Measurements from ENCODE around the gene BPIFB1.

The BPIFB1 gene

GRCh38 chr20:33272155-33272873, 10.7 kb upstream of the BPIFB1 start:
- Histone ChIP-seq H3K4me1 (ENCODE audit: control insufficient read depth, insufficient read depth, low read length) (no peaks in the 10 kb centered on the region), H3K9me3 (ENCODE audit: control insufficient read depth in 2 of 2, low read length in 2 of 2) (no peaks in the 10 kb centered on the region), H3K27me3 (ENCODE audit: control insufficient read depth in 1 of 2, insufficient read depth in 2 of 2, low read length in 2 of 2) (peaks cover 3 to 12% of the 10 kb centered on the region in 2 donors), H3K4me3 (ENCODE audit: low read length in 2 of 2) (no peak overlapping the region), H3K27ac (ENCODE audit: low read length) (no peak overlapping the region), H3K36me3 (ENCODE audit: control insufficient read depth in 2 of 2, insufficient read depth in 2 of 2, low read length in 2 of 2) (no peaks in the 10 kb centered on the region), H3K9ac (ENCODE audit: low read length in 2 of 2) (no peak overlapping the region)

GRCh38 chr20:33273117-33273851, 9.7 kb upstream of the BPIFB1 start:
- no peak overlapping the region for H3K4me3 ChIP-seq (ENCODE audit: low read length in 2 of 2)
- no peaks in the 10 kb centered on the region for H3K4me1 ChIP-seq (ENCODE audit: control insufficient read depth, insufficient read depth, low read length)
- H3K27ac ChIP-seq (ENCODE audit: low read length) = no peak overlapping the region
- no peaks in the 10 kb centered on the region for H3K36me3 ChIP-seq (ENCODE audit: control insufficient read depth in 2 of 2, insufficient read depth in 2 of 2, low read length in 2 of 2)
- no peak overlapping the region for H3K9ac ChIP-seq (ENCODE audit: low read length in 2 of 2)
- no peaks in the 10 kb centered on the region for H3K9me3 ChIP-seq (ENCODE audit: control insufficient read depth in 2 of 2, low read length in 2 of 2)
- H3K27me3 ChIP-seq (ENCODE audit: control insufficient read depth in 1 of 2, insufficient read depth in 2 of 2, low read length in 2 of 2) = peaks cover 3 to 16% of the 10 kb centered on the region in 2 donors

GRCh38 chr20:33275215-33275614, 7.8 kb upstream of the BPIFB1 start:
- H3K9me3 ChIP-seq (ENCODE audit: control insufficient read depth in 2 of 2, low read length in 2 of 2) = no peaks in the 10 kb centered on the region
- H3K4me3 ChIP-seq (ENCODE audit: low read length in 2 of 2) = no peak overlapping the region
- no peaks in the 10 kb centered on the region for H3K36me3 ChIP-seq (ENCODE audit: control insufficient read depth in 2 of 2, insufficient read depth in 2 of 2, low read length in 2 of 2)
- H3K27ac ChIP-seq (ENCODE audit: low read length) = no peak overlapping the region
- no peaks in the 10 kb centered on the region for H3K4me1 ChIP-seq (ENCODE audit: control insufficient read depth, insufficient read depth, low read length)
- H3K9ac ChIP-seq (ENCODE audit: low read length in 2 of 2) = no peak overlapping the region
- H3K27me3 ChIP-seq (ENCODE audit: control insufficient read depth in 1 of 2, insufficient read depth in 2 of 2, low read length in 2 of 2) = peaks cover 6 to 23% of the 10 kb centered on the region in 2 donors

- no peak overlapping the region for H3K9ac ChIP-seq (ENCODE audit: low read length in 2 of 2)
- H3K27me3 ChIP-seq (ENCODE audit: control insufficient read depth in 1 of 2, insufficient read depth in 2 of 2, low read length in 2 of 2) = peaks cover 6 to 21% of the 10 kb centered on the region in 2 donors
- no peak overlapping the region for H3K4me3 ChIP-seq (ENCODE audit: low read length in 2 of 2)
- H3K9me3 ChIP-seq (ENCODE audit: control insufficient read depth in 2 of 2, low read length in 2 of 2) = no peaks in the 10 kb centered on the region
- no peaks in the 10 kb centered on the region for H3K36me3 ChIP-seq (ENCODE audit: control insufficient read depth in 2 of 2, insufficient read depth in 2 of 2, low read length in 2 of 2)
- no peaks in the 10 kb centered on the region for H3K4me1 ChIP-seq (ENCODE audit: control insufficient read depth, insufficient read depth, low read length)
- H3K27ac ChIP-seq (ENCODE audit: low read length) = no peak overlapping the region
Measured at GRCh38 chr20:33275871-33276270, 7.1 kb upstream of the BPIFB1 start.

- Histone ChIP-seq H3K36me3 (ENCODE audit: control insufficient read depth in 2 of 2, insufficient read depth in 2 of 2, low read length in 2 of 2) (no peaks in the 10 kb centered on the region), H3K4me1 (ENCODE audit: control insufficient read depth, insufficient read depth, low read length) (no peaks in the 10 kb centered on the region), H3K27me3 (ENCODE audit: control insufficient read depth in 1 of 2, insufficient read depth in 2 of 2, low read length in 2 of 2) (peaks cover 6 to 20% of the 10 kb centered on the region in 2 donors), H3K9ac (ENCODE audit: low read length in 2 of 2) (no peak overlapping the region), H3K9me3 (ENCODE audit: control insufficient read depth in 2 of 2, low read length in 2 of 2) (no peaks in the 10 kb centered on the region), H3K4me3 (ENCODE audit: low read length in 2 of 2) (no peak overlapping the region), H3K27ac (ENCODE audit: low read length) (no peak overlapping the region)
Measured at GRCh38 chr20:33276303-33277113, 6.5 kb upstream of the BPIFB1 start.

GRCh38 chr20:33277471-33278441, 5.3 kb upstream of the BPIFB1 start:
- Histone ChIP-seq H3K27ac (ENCODE audit: low read length) (no peak overlapping the region), H3K4me1 (ENCODE audit: control insufficient read depth, insufficient read depth, low read length) (no peaks in the 10 kb centered on the region), H3K9me3 (ENCODE audit: control insufficient read depth in 2 of 2, low read length in 2 of 2) (no peaks in the 10 kb centered on the region), H3K9ac (ENCODE audit: low read length in 2 of 2) (no peak overlapping the region), H3K4me3 (ENCODE audit: low read length in 2 of 2) (no peak overlapping the region), H3K27me3 (ENCODE audit: control insufficient read depth in 1 of 2, insufficient read depth in 2 of 2, low read length in 2 of 2) (peaks cover 9 to 22% of the 10 kb centered on the region in 2 donors), H3K36me3 (ENCODE audit: control insufficient read depth in 2 of 2, insufficient read depth in 2 of 2, low read length in 2 of 2) (no peaks in the 10 kb centered on the region)

GRCh38 chr20:33278700-33279099, 4.3 kb upstream of the BPIFB1 start:
- Histone ChIP-seq H3K27ac (ENCODE audit: low read length) (no peak overlapping the region), H3K27me3 (ENCODE audit: control insufficient read depth in 1 of 2, insufficient read depth in 2 of 2, low read length in 2 of 2) (peaks cover 9 to 26% of the 10 kb centered on the region in 2 donors)

GRCh38 chr20:33279261-33279910, 3.6 kb upstream of the BPIFB1 start:
- H3K27ac ChIP-seq (ENCODE audit: low read length) = no peak overlapping the region
- H3K9me3 ChIP-seq (ENCODE audit: control insufficient read depth in 2 of 2, low read length in 2 of 2) = no peaks in the 10 kb centered on the region
- H3K4me3 ChIP-seq (ENCODE audit: low read length in 2 of 2) = no peak overlapping the region
- H3K27me3 ChIP-seq (ENCODE audit: control insufficient read depth in 1 of 2, insufficient read depth in 2 of 2, low read length in 2 of 2) = peaks cover 9 to 29% of the 10 kb centered on the region in 2 donors
- H3K36me3 ChIP-seq (ENCODE audit: control insufficient read depth in 2 of 2, insufficient read depth in 2 of 2, low read length in 2 of 2) = no peaks in the 10 kb centered on the region
- no peak overlapping the region for H3K9ac ChIP-seq (ENCODE audit: low read length in 2 of 2)
- H3K4me1 ChIP-seq (ENCODE audit: control insufficient read depth, insufficient read depth, low read length) = no peaks in the 10 kb centered on the region

More at GRCh38 chr20:33278700-33279099, 4.3 kb upstream of the BPIFB1 start:
- Histone ChIP-seq H3K4me3 (ENCODE audit: low read length in 2 of 2) (no peak overlapping the region), H3K36me3 (ENCODE audit: control insufficient read depth in 2 of 2, insufficient read depth in 2 of 2, low read length in 2 of 2) (no peaks in the 10 kb centered on the region), H3K9ac (ENCODE audit: low read length in 2 of 2) (no peak overlapping the region), H3K4me1 (ENCODE audit: control insufficient read depth, insufficient read depth, low read length) (no peaks in the 10 kb centered on the region), H3K9me3 (ENCODE audit: control insufficient read depth in 2 of 2, low read length in 2 of 2) (no peaks in the 10 kb centered on the region)

- Histone ChIP-seq H3K27me3 (ENCODE audit: control insufficient read depth in 1 of 2, insufficient read depth in 2 of 2, low read length in 2 of 2) (peaks cover 9 to 29% of the 10 kb centered on the region in 2 donors), H3K27ac (ENCODE audit: low read length) (no peak overlapping the region), H3K9me3 (ENCODE audit: control insufficient read depth in 2 of 2, low read length in 2 of 2) (no peaks in the 10 kb centered on the region), H3K4me3 (ENCODE audit: low read length in 2 of 2) (no peak overlapping the region), H3K36me3 (ENCODE audit: control insufficient read depth in 2 of 2, insufficient read depth in 2 of 2, low read length in 2 of 2) (no peaks in the 10 kb centered on the region), H3K9ac (ENCODE audit: low read length in 2 of 2) (no peak overlapping the region), H3K4me1 (ENCODE audit: control insufficient read depth, insufficient read depth, low read length) (no peaks in the 10 kb centered on the region)
Measured at GRCh38 chr20:33280000-33280680, 2.9 kb upstream of the BPIFB1 start.

All from stomach smooth muscle (tissue), 2 donors.